GM20000 (cell line): ENCODE measurements around the gene RREB1.

Experiments used
- DNase-seq: peaks from one replicate; pipeline ENCODE4 v3.0.0; 2012; ENCODE audit warnings: low spot score
- TF ChIP-seq, protein P1 (sequence below): IDR thresholded peaks from 2 replicates; pipeline ENCODE4 v1.5.1; 2012; ENCODE audit warnings: mild to moderate bottlenecking, control low read depth; ENCODE audit errors: extremely low read depth, missing control alignments

RREB1 gene

DNA sequence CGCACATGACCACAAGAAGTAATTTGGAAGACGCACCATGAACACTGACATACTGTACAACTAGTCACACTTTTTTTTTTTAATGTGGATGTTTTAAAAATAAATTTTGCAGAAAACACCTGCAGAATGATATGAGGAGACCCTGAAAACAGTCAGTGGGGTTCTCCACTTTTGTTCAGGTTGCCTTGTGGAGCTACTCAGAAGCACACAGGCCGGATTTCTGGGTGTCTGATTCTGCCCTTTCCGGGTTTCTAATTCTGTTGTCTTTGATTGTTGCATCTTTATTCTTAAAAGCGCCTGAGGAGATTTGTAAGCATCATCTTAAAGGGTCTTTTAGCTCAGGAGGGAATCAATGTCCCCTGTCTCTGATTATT lies 130.8 kb downstream of the RREB1 start:
- no peak for DNase-seq
- TF ChIP-seq, protein P1, sequence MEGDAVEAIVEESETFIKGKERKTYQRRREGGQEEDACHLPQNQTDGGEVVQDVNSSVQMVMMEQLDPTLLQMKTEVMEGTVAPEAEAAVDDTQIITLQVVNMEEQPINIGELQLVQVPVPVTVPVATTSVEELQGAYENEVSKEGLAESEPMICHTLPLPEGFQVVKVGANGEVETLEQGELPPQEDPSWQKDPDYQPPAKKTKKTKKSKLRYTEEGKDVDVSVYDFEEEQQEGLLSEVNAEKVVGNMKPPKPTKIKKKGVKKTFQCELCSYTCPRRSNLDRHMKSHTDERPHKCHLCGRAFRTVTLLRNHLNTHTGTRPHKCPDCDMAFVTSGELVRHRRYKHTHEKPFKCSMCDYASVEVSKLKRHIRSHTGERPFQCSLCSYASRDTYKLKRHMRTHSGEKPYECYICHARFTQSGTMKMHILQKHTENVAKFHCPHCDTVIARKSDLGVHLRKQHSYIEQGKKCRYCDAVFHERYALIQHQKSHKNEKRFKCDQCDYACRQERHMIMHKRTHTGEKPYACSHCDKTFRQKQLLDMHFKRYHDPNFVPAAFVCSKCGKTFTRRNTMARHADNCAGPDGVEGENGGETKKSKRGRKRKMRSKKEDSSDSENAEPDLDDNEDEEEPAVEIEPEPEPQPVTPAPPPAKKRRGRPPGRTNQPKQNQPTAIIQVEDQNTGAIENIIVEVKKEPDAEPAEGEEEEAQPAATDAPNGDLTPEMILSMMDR = no peak

DNA sequence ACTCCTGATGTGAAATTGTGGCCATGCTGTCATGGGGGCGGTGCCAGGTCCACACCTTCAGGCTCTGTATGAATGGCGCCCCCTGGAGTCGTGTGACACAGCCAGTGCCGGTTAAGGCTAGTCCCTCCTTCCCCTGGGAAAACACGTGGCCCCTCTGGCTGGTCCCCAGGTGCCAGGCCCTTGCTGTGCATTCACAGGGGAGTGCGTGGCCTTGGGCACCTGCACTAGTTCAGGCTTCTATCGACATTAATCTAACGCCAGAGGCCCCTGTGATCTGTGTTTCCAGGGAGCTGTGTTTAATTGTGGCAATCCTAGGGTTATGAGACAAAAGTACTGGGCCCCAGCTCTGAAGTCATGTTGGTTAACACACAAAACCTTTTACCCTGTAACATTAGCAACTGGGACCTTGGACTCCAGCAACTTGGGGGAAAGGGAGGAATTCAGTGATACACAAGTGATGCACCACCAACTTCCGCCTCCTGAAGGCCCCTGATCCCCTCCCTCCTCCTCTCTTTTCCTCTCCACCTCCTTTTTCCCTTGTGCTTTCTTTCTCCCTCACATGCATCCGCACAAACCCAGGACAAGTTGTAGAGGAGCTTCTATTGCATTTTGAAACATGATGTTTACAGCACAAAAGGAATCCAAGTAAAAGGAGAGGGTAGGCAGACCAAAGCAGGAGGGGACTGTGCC lies 131.3 kb downstream of the RREB1 start:
- TF ChIP-seq, protein P1 = peak; percentile 51
- DNase-seq = peak; percentile 79

DNA sequence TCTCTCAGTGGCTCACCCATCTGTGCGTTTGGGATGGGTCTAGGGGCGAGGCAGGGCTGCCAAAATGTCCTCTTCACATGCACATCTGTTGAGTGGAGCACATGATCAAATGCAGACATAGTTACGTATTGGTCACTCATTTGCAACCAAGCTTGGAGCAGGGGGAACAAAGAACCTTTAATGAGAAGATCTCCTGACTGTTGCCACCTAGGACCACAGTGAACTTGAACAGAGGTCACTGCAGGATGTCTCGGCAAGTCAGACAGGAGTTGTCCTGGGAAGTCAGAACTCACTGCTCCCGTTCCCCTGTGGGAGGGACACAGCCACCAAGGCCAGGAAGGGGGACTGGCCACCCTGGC lies 131.8 kb downstream of the RREB1 start:
- DNase-seq = no peak
- TF ChIP-seq, protein P1 = no peak

DNA sequence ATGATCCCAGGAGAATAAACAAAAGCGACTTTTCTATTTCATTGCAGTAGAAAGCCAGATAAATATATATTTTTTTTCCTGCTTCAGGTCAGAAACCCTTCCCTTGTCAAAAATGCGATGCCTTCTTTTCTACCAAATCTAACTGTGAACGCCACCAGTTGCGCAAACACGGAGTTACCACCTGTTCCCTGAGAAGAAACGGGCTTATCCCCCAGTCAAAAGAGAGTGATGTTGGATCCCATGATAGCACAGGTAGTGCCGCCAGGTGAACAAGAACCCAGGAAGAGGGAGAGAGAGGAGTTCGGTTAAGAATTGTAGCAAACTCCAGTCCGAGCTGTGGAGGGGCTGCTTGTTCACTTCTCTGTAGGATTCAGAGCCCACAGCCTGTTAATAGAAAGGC lies 132.6 kb downstream of the RREB1 start:
- TF ChIP-seq, protein P1 = no peak
- DNase-seq = no peak

DNA sequence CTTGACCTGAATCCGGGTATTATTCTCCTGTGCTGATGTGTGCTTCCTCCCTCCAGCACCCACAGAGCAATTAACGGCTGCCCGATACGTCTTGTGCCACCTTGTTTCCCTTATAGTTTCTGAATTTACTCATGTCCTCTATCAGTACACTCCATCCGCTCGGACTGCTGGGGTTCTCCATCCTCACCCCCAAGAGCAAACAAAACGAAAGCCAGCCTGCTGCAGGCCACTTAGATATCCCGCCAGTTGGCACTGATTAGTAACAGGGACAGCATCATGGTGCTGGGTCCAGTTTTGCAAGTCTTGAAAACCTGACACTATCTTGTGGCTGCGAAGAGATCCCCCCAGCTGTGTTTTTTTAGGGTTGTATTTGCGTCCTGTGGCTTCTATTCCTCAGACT lies 133.4 kb downstream of the RREB1 start:
- no peak for DNase-seq
- TF ChIP-seq, protein P1 = no peak

DNA sequence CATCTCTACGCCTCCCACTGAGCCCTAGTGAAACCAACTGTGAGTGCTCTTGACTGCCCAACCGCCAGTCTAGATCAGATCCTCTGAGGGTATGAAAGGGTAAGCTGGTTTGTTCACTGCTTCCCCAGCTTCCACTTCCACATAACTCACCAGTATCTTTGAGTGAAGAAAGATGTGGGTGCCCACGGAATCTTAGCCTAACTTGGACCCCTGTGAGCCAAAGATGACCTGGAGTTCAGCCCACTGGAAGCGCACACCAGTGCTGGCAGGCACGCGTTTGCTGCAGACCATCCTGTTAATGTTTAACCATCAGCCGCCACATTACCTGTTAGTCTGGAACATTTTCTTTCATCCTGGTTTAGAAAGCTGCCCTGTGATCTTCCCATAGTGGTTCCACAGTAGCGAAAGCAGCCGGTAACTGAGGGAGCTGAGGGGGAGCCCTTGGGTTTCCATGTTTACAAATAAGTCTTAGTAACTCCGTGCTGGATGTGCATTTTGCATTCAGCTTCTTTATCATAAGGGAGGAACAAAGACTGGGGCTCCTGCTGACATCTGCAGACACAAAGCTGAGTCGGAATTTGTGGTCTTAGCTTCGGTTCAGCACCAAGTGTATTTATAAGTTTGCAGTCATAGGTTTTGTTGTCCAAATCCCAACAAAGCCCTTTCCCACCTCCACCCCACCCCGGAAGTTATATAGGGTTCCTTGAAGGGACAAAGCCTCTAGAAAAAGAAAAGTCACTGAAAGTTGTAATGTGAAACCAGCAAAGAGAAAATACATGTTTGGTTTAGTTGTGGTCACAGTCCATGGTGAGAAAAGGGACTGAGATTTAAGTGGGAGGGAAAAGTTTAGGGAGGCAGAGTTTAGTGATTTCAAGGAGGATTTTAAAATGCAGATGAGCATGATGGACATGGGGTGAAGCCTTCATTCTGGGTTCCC lies 134.2 kb downstream of the RREB1 start:
- TF ChIP-seq, protein P1 = no peak
- no peak for DNase-seq

DNA sequence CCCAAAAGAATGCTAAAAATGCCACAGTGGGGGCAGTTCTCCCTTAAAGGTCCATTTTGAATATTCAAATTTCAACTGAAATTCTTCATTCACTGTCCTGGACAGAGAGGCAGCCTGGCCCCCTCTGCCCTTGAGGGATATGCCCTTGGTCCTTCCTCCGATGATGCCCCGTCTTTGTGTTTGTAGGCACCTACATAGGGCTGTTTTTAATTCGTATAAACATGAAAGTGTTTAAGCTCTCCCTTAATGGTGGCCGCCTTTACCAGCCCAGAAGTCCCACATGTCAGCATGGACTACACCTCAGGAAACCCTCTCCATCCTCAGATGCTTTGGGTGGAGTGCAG lies 135.0 kb downstream of the RREB1 start:
- TF ChIP-seq, protein P1 = no peak
- DNase-seq = no peak
